GM23338 (cell line): ENCODE results near the gene BTRC. TPM values are rescaled to one million over a fixed set of nuclear protein-coding genes. Genes with fewer than 3 reads are reported as not detected.

Experiments
- ATAC-seq: fragments of 200-7000 bp; cut with Tn5 transposase; 3 replicates; pipeline ENCODE4 v1.9.1; 2020
- DNase-seq: peaks from one replicate; pipeline ENCODE4 v3.0.0-alpha.2; 2015; ENCODE audit warnings: low spot score
- H2AFZ ChIP-seq: fragments of 200-600 bp; sonication (generic); 2 replicates; pipeline ENCODE4 v1.8.0; 2016; ENCODE audit warnings: antibody characterized with exemption, mild to moderate bottlenecking, moderate library complexity
- H3F3A ChIP-seq: fragments of 200-600 bp; sonication (generic); replicated peaks from 2 replicates; pipeline ENCODE4 v1.8.0; 2017; ENCODE audit warnings: antibody characterized with exemption, mixed run types, low read depth
- H3K27ac ChIP-seq: fragments of 200-600 bp; sonication (generic); 2 replicates; pipeline ENCODE4 v1.6.1; 2016; ENCODE audit warnings: low read depth
- H3K27me3 ChIP-seq: fragments of 200-600 bp; sonication (generic); 2 replicates; pipeline ENCODE4 v1.8.0; 2016; ENCODE audit warnings: mild to moderate bottlenecking, mixed run types, moderate library complexity; ENCODE audit not compliant: insufficient read depth
- H3K36me3 ChIP-seq: fragments of 200-600 bp; sonication (generic); 2 replicates; pipeline ENCODE4 v1.8.0; 2016; ENCODE audit warnings: mild to moderate bottlenecking; ENCODE audit not compliant: insufficient read depth
- H3K4me1 ChIP-seq: fragments of 200-600 bp; sonication (generic); 2 replicates; pipeline ENCODE4 v1.8.0; 2016; ENCODE audit warnings: mild to moderate bottlenecking, moderate library complexity; ENCODE audit not compliant: insufficient read depth
- H3K4me2 ChIP-seq: fragments of 200-600 bp; sonication (generic); 2 replicates; pipeline ENCODE4 v1.7.1; 2017; ENCODE audit warnings: mixed run types
- H3K4me3 ChIP-seq: fragments of 200-600 bp; sonication (generic); 2 replicates; pipeline ENCODE4 v1.6.1; 2016; ENCODE audit warnings: mixed run types
- H3K79me2 ChIP-seq: fragments of 200-600 bp; sonication (generic); replicated peaks from 2 replicates; pipeline ENCODE4 v1.8.0; 2017; ENCODE audit warnings: mild to moderate bottlenecking; ENCODE audit not compliant: insufficient read depth
- H3K9me2 ChIP-seq: fragments of 200-600 bp; sonication (generic); 2 replicates; pipeline ENCODE4 v1.8.0; 2017; ENCODE audit not compliant: insufficient read depth
- H4K20me1 ChIP-seq: fragments of 200-600 bp; sonication (generic); replicated peaks from 2 replicates; pipeline ENCODE4 v1.8.0; 2017; ENCODE audit warnings: mild to moderate bottlenecking; ENCODE audit not compliant: insufficient read depth
- H3K27ac Mint-ChIP-seq: 2 replicates; pipeline ENCODE4 v1.8.0; 2020; ENCODE audit warnings: inconsistent platforms, mild to moderate bottlenecking, moderate library complexity, mixed read lengths
- H3K27me3 Mint-ChIP-seq: 3 replicates; pipeline ENCODE4 v1.8.0; 2022; ENCODE audit warnings: low read depth, mild to moderate bottlenecking, moderate library complexity, mixed read lengths, inconsistent platforms; ENCODE audit not compliant: insufficient read depth, poor library complexity
- H3K36me3 Mint-ChIP-seq: 3 replicates; pipeline ENCODE4 v1.8.0; 2021; ENCODE audit warnings: low read depth, mild to moderate bottlenecking, inconsistent platforms, moderate library complexity, mixed read lengths
- H3K4me1 Mint-ChIP-seq: 3 replicates; pipeline ENCODE4 v1.8.0; 2020; ENCODE audit warnings: mild to moderate bottlenecking, inconsistent platforms, mixed read lengths
- H3K4me3 Mint-ChIP-seq: 3 replicates; pipeline ENCODE4 v1.8.0; 2021; ENCODE audit warnings: moderate library complexity, mild to moderate bottlenecking, inconsistent platforms, mixed read lengths
- H3K9me3 Mint-ChIP-seq: 3 replicates; pipeline ENCODE4 v1.8.0; 2020; ENCODE audit warnings: moderate library complexity, mild to moderate bottlenecking, inconsistent platforms, mixed read lengths
- CTCF ChIP-seq, 2 experiments: fragments of 200-600 bp in 1 of 2; sonication (generic) in 1 of 2; conservative IDR thresholded peaks; 2 replicates each; pipeline versions ENCODE4 v1.5.1 to v1.6.1; 2016 to 2017; ENCODE audit warnings: antibody characterized with exemption in 2 of 2, low read depth in 2 of 2, mild to moderate bottlenecking in 2 of 2, moderate library complexity in 1 of 2
- ETS1 ChIP-seq: IDR thresholded peaks from 2 replicates; pipeline ENCODE4 v1.6.1; 2016; ENCODE audit warnings: antibody characterized with exemption
- EZH2 ChIP-seq: fragments of 200-600 bp; sonication (generic); IDR thresholded peaks from one replicate; pipeline ENCODE4 v1.8.0; 2017; ENCODE audit warnings: antibody characterized with exemption, mild to moderate bottlenecking, low read depth; ENCODE audit not compliant: unreplicated experiment
- EZH2phosphoT487 ChIP-seq: fragments of 200-600 bp; sonication (generic); IDR thresholded peaks from one replicate; pipeline ENCODE4 v1.8.1; 2018; ENCODE audit warnings: antibody characterized with exemption; ENCODE audit not compliant: unreplicated experiment
- JUNB ChIP-seq: IDR thresholded peaks from one replicate; pipeline ENCODE4 v1.6.1; 2016; ENCODE audit warnings: antibody characterized with exemption; ENCODE audit not compliant: unreplicated experiment
- POLR2AphosphoS5 ChIP-seq: IDR thresholded peaks from 2 replicates; pipeline ENCODE4 v1.6.1; 2016; ENCODE audit warnings: antibody characterized with exemption, low read depth
- REST ChIP-seq: IDR thresholded peaks from one replicate; pipeline ENCODE4 v1.6.1; 2018; ENCODE audit warnings: antibody characterized with exemption; ENCODE audit not compliant: unreplicated experiment
- STAT1 ChIP-seq: IDR thresholded peaks from one replicate; pipeline ENCODE4 v1.6.1; 2016; ENCODE audit warnings: antibody characterized with exemption; ENCODE audit not compliant: unreplicated experiment
- ZNF114 ChIP-seq: fragments of 250-450 bp; sonication (Bioruptor Pico); IDR thresholded peaks from 2 replicates; pipeline ENCODE4 v1.5.0; 2020; ENCODE audit warnings: mild to moderate bottlenecking, moderate library complexity
- ZNF331 ChIP-seq: fragments of 250-450 bp; sonication (Bioruptor Pico); IDR thresholded peaks from 2 replicates; pipeline ENCODE4 v1.5.0; 2020; ENCODE audit warnings: low read depth, mild to moderate bottlenecking, moderate library complexity
- polyA plus RNA-seq: library from polyadenylated mRNA; unstranded; fragments of >200 nt; fragmentation: Nextera tagmentation; extraction: Ambion mirVana; gene quantifications from 2 replicates; pipeline ENCODE4 v1.2.1, GENCODE V29; 2016
- total RNA-seq: library from RNA; depleted of rRNA; stranded (reverse); fragments of >200 nt; shearing (Covaris generic); gene quantifications from 2 replicates; pipeline ENCODE4 v1.2.3, GENCODE V29; 2014

BTRC gene
- total and polyA plus RNA-seq, 2 experiments from 2014 or later: 10.0 to 17.5 TPM

- TF ChIP-seq CTCF (conservative IDR thresholded peaks at IDR 0.05; ENCODE audit: low read depth in 2 of 2): no peak
- TF ChIP-seq REST: no peak
- no peak for TF ChIP-seq EZH2
- no peak for TF ChIP-seq JUNB
- no peak for TF ChIP-seq POLR2AphosphoS5
- no peak for TF ChIP-seq ETS1
- no peak for TF ChIP-seq EZH2phosphoT487
- no peak for TF ChIP-seq STAT1
These were observed 82.3 kb downstream of the BTRC start (continued) for GRCh38 chr10:101436302-101436701.

- Mint-ChIP-seq H3K4me1 (peaks cover 4% of the 10 kb centered on the region; the same call in 2 of the 3 replicates), H3K27me3 (no peaks in the 10 kb centered on the region), H3K4me3 (no peak overlapping the region), H3K9me3 (no peaks in the 10 kb centered on the region), H3K27ac (no peak overlapping the region), H3K36me3 (no peaks in the 10 kb centered on the region)
- H3K36me3 ChIP-seq: no peaks in the 10 kb centered on the region
- no peak overlapping the region for H3K4me3 ChIP-seq
- H3K27ac ChIP-seq: no peak overlapping the region
- no peaks in the 10 kb centered on the region for H3F3A ChIP-seq
- H2AFZ ChIP-seq: no peak overlapping the region
- DNase-seq: no peak
- H3K27me3 ChIP-seq: no peaks in the 10 kb centered on the region
- ATAC-seq: no peak
- H3K9me2 ChIP-seq: no peaks in the 10 kb centered on the region
- H3K79me2 ChIP-seq: no peaks in the 10 kb centered on the region
- H3K4me1 ChIP-seq: 0 out of 2 replicates have a peak, but pooled peaks cover 4% of the 10 kb centered on the region
- H3K4me2 ChIP-seq: no peak overlapping the region
- 0 out of 2 replicates have a peak, but pooled peaks cover 3% of the 10 kb centered on the region for H4K20me1 ChIP-seq
- TF ChIP-seq ZNF114 (no peak), EZH2 (no peak), POLR2AphosphoS5 (no peak), ZNF331 (CRISPR knock-in tag) (no peak), JUNB (no peak), ETS1 (no peak), REST (no peak)
These were observed 85.0 kb downstream of the BTRC start for GRCh38 chr10:101438881-101439391.
